Measurements from ENCODE around the gene CMIP. TPM values are rescaled to one million over a fixed set of nuclear protein-coding genes. Genes with fewer than 3 reads are reported as not detected.

CMIP gene
- total RNA-seq, 2 experiments from 2014 or later: 28.1 to 29.7 TPM

DNA sequence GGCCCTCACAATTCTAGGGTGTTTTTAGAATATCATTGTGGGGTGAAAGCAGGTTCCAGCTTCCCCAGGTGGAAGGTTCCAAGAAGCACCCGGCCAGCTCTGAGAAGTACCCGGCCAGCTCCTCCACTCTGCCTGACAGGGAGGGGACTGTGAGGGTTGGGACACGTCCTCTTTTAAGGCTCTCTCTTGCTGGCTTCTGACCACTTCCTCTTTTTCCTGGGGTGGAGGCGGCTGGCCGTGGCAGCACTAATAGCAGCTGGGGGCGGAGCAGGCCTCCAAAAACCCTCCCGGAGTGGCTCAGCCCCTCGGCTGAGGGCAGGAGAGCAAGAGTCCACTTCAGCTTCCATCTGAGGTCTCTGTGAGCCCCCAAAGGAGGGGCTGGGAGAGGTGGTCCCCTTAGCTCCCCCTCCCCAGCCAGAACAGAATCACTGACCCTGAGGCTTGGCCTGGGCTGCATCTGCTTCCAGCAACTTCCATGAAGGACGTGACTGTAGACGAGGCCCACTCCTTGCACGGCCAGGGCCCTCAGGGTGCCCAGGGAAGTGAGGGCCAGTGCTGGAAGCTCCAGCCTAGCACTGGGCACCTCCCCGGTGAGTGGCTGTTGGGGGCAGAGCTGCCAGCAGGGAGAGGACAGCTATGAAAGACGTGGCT, 307.7 kb downstream of the CMIP start:
- DNase-seq: no peak
- Mint-ChIP-seq H3K4me3 (no peak overlapping the region), H3K27ac (no peak overlapping the region), H3K36me3 (no peaks in the 10 kb centered on the region), H3K27me3 (peaks cover 4% of the 10 kb centered on the region), H3K4me1 (peaks cover 21% of the 10 kb centered on the region), H3K9me3 (no peaks in the 10 kb centered on the region)

- Mint-ChIP-seq H3K9me3 (no peaks in the 10 kb centered on the region), H3K4me1 (peaks cover 21% of the 10 kb centered on the region), H3K4me3 (no peak overlapping the region), H3K27ac (no peak overlapping the region), H3K27me3 (peaks cover 4% of the 10 kb centered on the region), H3K36me3 (no peaks in the 10 kb centered on the region)
- DNase-seq: no peak
Observed at GRCh38 chr16:81752876-81753227, 308.2 kb downstream of the CMIP start.

- Mint-ChIP-seq H3K9me3 (no peaks in the 10 kb centered on the region), H3K36me3 (no peaks in the 10 kb centered on the region), H3K4me1 (peaks cover 15% of the 10 kb centered on the region), H3K27ac (no peak overlapping the region), H3K27me3 (peaks cover 4% of the 10 kb centered on the region), H3K4me3 (no peak overlapping the region)
- no peak for DNase-seq
Observed at GRCh38 chr16:81754858-81755257, 310.2 kb downstream of the CMIP start.

GRCh38 chr16:81755915-81756614, 311.5 kb downstream of the CMIP start:
- Mint-ChIP-seq H3K36me3 (no peaks in the 10 kb centered on the region), H3K9me3 (no peaks in the 10 kb centered on the region), H3K4me1 (peaks cover 15% of the 10 kb centered on the region), H3K4me3 (no peak overlapping the region), H3K27me3 (peaks cover 4% of the 10 kb centered on the region), H3K27ac (no peak overlapping the region)
- DNase-seq: no peak

GRCh38 chr16:81756615-81757356, 312.2 kb downstream of the CMIP start:
- H3K4me1 Mint-ChIP-seq: peaks cover 15% of the 10 kb centered on the region
- H3K9me3 Mint-ChIP-seq: no peaks in the 10 kb centered on the region
- H3K27ac Mint-ChIP-seq: no peak overlapping the region
- H3K27me3 Mint-ChIP-seq: peaks cover 4% of the 10 kb centered on the region
- no peak overlapping the region for H3K4me3 Mint-ChIP-seq
- DNase-seq: no peak
- no peaks in the 10 kb centered on the region for H3K36me3 Mint-ChIP-seq

- peaks cover 4% of the 10 kb centered on the region for H3K27me3 Mint-ChIP-seq
- no peak overlapping the region for H3K4me3 Mint-ChIP-seq
- H3K36me3 Mint-ChIP-seq: no peaks in the 10 kb centered on the region
- H3K27ac Mint-ChIP-seq: no peak overlapping the region
- H3K4me1 Mint-ChIP-seq: peaks cover 11% of the 10 kb centered on the region
- no peaks in the 10 kb centered on the region for H3K9me3 Mint-ChIP-seq
- DNase-seq: no peak
Observed at GRCh38 chr16:81758376-81758775, 313.8 kb downstream of the CMIP start.

Other genes with a start within 250 kb of the CMIP start
- gene BCO1, start 206.1 kb upstream of the CMIP start, total RNA-seq: not detected
- 10 to 100 TPM in 1 of 2 experiments, 1 to 10 TPM in 1; 10.0 to 10.7 TPM for gene GAN, start 129.8 kb upstream of the CMIP start, total RNA-seq